B cell (primary cell): ENCODE measurements around the gene SCN10A. TPM values are rescaled to one million over a fixed set of nuclear protein-coding genes. Genes with fewer than 3 reads are reported as not detected.

Experiments used
- ATAC-seq: fragments of 200-7000 bp; cut with Tn5 transposase; one replicate; pipeline ENCODE4 v1.10.0; 2021; ENCODE audit warnings: low read depth, mild to moderate bottlenecking, moderate number of reproducible peaks, moderate library complexity
- CTCF ChIA-PET: fragments of 350-600 bp; sonication (Branson Sonifier 250); formaldehyde crosslinking; loops from one replicate; lab custom pipeline; 2021; ENCODE audit warnings: antibody characterized with exemption, inconsistent platforms; lab: Charles Lee
- POLR2A ChIA-PET: fragments of 350-600 bp; sonication (Branson Sonifier 250); formaldehyde crosslinking; loops from one replicate; lab custom pipeline; 2021; ENCODE audit warnings: antibody characterized with exemption; lab: Charles Lee
- DNase-seq: peaks from one replicate; pipeline ENCODE4 v3.0.0; 2013
- H2AFZ ChIP-seq: 2 replicates; pipeline ENCODE4 v1.6.1; 2012; ENCODE audit warnings: mild to moderate bottlenecking, low read depth, low read length; ENCODE audit not compliant: insufficient read depth, poor library complexity, severe bottlenecking
- H3K27ac ChIP-seq, 2 donors: 1 replicate in 1 of 2; 2 replicates in 1 of 2; pipeline ENCODE4 v1.5.1; 2012 to 2013; ENCODE audit warnings: low read length in 2 of 2, mild to moderate bottlenecking in 2 of 2, moderate library complexity in 1 of 2
- H3K27me3 ChIP-seq, 4 experiments: fragments of 200-600 bp in 1 of 4; sonication (generic) in 1 of 4; replicated peaks in 1 of 4; 1 replicate in 2 of 4; 2 replicates in 2 of 4; pipeline versions ENCODE4 v1.6.1 to v1.7.0; 2013 to 2016; ENCODE audit warnings: low read length in 3 of 4, mild to moderate bottlenecking in 2 of 4, mixed read lengths in 1 of 4, moderate library complexity in 1 of 4; ENCODE audit not compliant: insufficient read depth in 4 of 4, control insufficient read depth in 3 of 4; ENCODE audit errors: control extremely low read depth in 1 of 4
- H3K36me3 ChIP-seq, 2 experiments: replicated peaks in 1 of 2; 1 replicate in 1 of 2; 2 replicates in 1 of 2; pipeline versions ENCODE4 v1.6.1 to v1.7.1; 2013; ENCODE audit warnings: low read length in 1 of 2; ENCODE audit not compliant: insufficient read depth in 2 of 2, control insufficient read depth in 1 of 2; ENCODE audit errors: control extremely low read depth in 1 of 2, extremely low read depth in 1 of 2
- H3K4me1 ChIP-seq, 2 donors: fragments of 200-600 bp in 1 of 2; sonication (generic) in 1 of 2; 1 replicate in 1 of 2; 2 replicates in 1 of 2; pipeline versions ENCODE4 v1.5.1 to v1.6.1; 2013 to 2017; ENCODE audit warnings: low read length in 2 of 2; ENCODE audit not compliant: control insufficient read depth in 2 of 2, insufficient read depth in 2 of 2
- H3K4me2 ChIP-seq: replicated peaks from 2 replicates; pipeline ENCODE3; 2012; ENCODE audit warnings: mild to moderate bottlenecking, low read depth, low read length; ENCODE audit not compliant: poor library complexity, severe bottlenecking
- H3K4me3 ChIP-seq, 5 experiments: fragments of 200-600 bp in 1 of 5; sonication (generic) in 1 of 5; 1 replicate in 3 of 5; 2 replicates in 2 of 5; pipeline versions ENCODE4 v1.5.1 to v1.7.0; 2011 to 2016; ENCODE audit warnings: low read length in 4 of 5, mild to moderate bottlenecking in 4 of 5, low read depth in 2 of 5, control low read depth in 1 of 5, moderate library complexity in 1 of 5; ENCODE audit not compliant: insufficient read depth in 1 of 5; ENCODE audit errors: control extremely low read depth in 1 of 5, extremely low read depth in 1 of 5
- H3K79me2 ChIP-seq: fragments of 200-600 bp; sonication (generic); one replicate; pipeline ENCODE4 v1.6.0; 2016; ENCODE audit warnings: low read length; ENCODE audit not compliant: control insufficient read depth, insufficient read depth
- H3K9ac ChIP-seq: fragments of 200-600 bp; sonication (generic); 2 replicates; pipeline ENCODE4 v1.6.1; 2017; ENCODE audit warnings: mild to moderate bottlenecking, low read length, moderate library complexity
- H3K9me3 ChIP-seq, 3 donors: one replicate each; pipeline versions ENCODE4 v1.6.1 to v1.7.1; 2013; ENCODE audit warnings: low read length in 2 of 3; ENCODE audit not compliant: control insufficient read depth in 2 of 3, insufficient read depth in 1 of 3; ENCODE audit errors: control extremely low read depth in 1 of 3
- H4K20me1 ChIP-seq: 2 replicates; pipeline ENCODE4 v1.6.0; 2012; ENCODE audit warnings: mild to moderate bottlenecking, low read length; ENCODE audit not compliant: insufficient read depth, control insufficient read depth, poor library complexity, severe bottlenecking
- H3K27ac Mint-ChIP-seq: one replicate; pipeline ENCODE4 v1.8.0; 2021; ENCODE audit warnings: mixed read lengths
- H3K27me3 Mint-ChIP-seq: one replicate; pipeline ENCODE4 v1.8.0; 2021; ENCODE audit warnings: mixed read lengths
- H3K4me1 Mint-ChIP-seq: one replicate; pipeline ENCODE4 v1.8.0; 2021; ENCODE audit warnings: mixed read lengths
- H3K4me3 Mint-ChIP-seq: one replicate; pipeline ENCODE4 v1.8.0; 2021; ENCODE audit warnings: mixed read lengths
- H3K9me3 Mint-ChIP-seq: one replicate; pipeline ENCODE4 v1.8.0; 2022; ENCODE audit warnings: mixed read lengths; ENCODE audit not compliant: insufficient read depth
- CTCF ChIP-seq: fragments of 200-600 bp; IDR thresholded peaks from one replicate; pipeline ENCODE4 v1.8.0; 2022; ENCODE audit warnings: antibody characterized with exemption, mild to moderate bottlenecking
- EZH2 ChIP-seq: IDR thresholded peaks from 2 replicates; pipeline ENCODE4 v1.6.1; 2012; ENCODE audit warnings: borderline replicate concordance, low read depth, mild to moderate bottlenecking, moderate library complexity, low read length; ENCODE audit not compliant: insufficient read depth, poor library complexity, severe bottlenecking
- WGBS: methylation state at CpG from one replicate; pipeline ENCODE4 v1.1.5; 2013; ENCODE audit warnings: missing lambda C conversion rate; ENCODE audit not compliant: insufficient coverage; 5-methylcytosine and 5-hydroxymethylcytosine counted together
- intact Hi-C: fragments of 100-400 bp; cut with micrococcal nuclease; formaldehyde crosslinking; loops from one replicate; pipeline ENCODE4 v1.10.0; 2022
- polyA plus RNA-seq: library from polyadenylated mRNA; depleted of rRNA; stranded (reverse); fragments of >200 nt; gene quantifications from 2 replicates; pipeline ENCODE4 v1.2.3, GENCODE V29; 2012
- total RNA-seq, 2 donors: library from RNA; stranded (reverse); fragments of 120-200 nt in 1 of 2; gene quantifications; 1 replicate in 1 of 2; 2 replicates in 1 of 2; pipeline versions ENCODE4 v1.2.3 to v1.2.4, GENCODE V29; 2013 to 2022

SCN10A gene
- total and polyA plus RNA-seq, 2 donors (not counting 1 experiment from before 2014, with no cell fraction given), result not detected

- POLR2A ChIA-PET, result interaction anchor here (0.6 kb wide), 1 partner anchor 139 kb away, joined by 3 read pairs; no protein-coding TSS in a partner anchor
- H3K4me3 Mint-ChIP-seq, result no peak overlapping the region
- peaks cover 0 to 18% (median 0%) of the 10 kb centered on the region in 3 donors for H3K9me3 ChIP-seq
- CTCF ChIA-PET, result interaction anchor here (1.8 kb wide), 1 partner anchor 13 kb away, joined by 4 read pairs; no protein-coding TSS in a partner anchor
- no peak for DNase-seq
- H3K9me3 Mint-ChIP-seq, result no peaks in the 10 kb centered on the region
- no peak overlapping the region for H3K9ac ChIP-seq
- no peak for ATAC-seq
- no peaks in the 10 kb centered on the region for H3K36me3 ChIP-seq
- no peak overlapping the region for H3K27ac Mint-ChIP-seq
- H3K4me1 Mint-ChIP-seq, result peaks cover 6% of the 10 kb centered on the region
- H3K4me2 ChIP-seq, result no peak overlapping the region
- TF ChIP-seq EZH2 (no peak), CTCF (no peak)
- no peak overlapping the region for H3K4me3 ChIP-seq
- H3K27me3 ChIP-seq, result peaks cover 0 to 51% (median 22%) of the 10 kb centered on the region in 4 experiments
- intact Hi-C loops, result no loop called here
- no peak overlapping the region for H2AFZ ChIP-seq
- WGBS, result 88% methylated on average over 5 of the region's 7 CpGs
- H3K27me3 Mint-ChIP-seq, result peaks cover 19% of the 10 kb centered on the region
- peaks cover 13% of the 10 kb centered on the region in 2 donors for H3K4me1 ChIP-seq
- H4K20me1 ChIP-seq, result no peaks in the 10 kb centered on the region
- no peaks in the 10 kb centered on the region for H3K79me2 ChIP-seq
- no peak overlapping the region for H3K27ac ChIP-seq
These were observed 168.6 kb downstream of the SCN10A start for GRCh38 chr3:38647217-38647970.

Other genes starting within 250 kb of the SCN10A start
- gene SCN5A, start 166.5 kb downstream of the SCN10A start, total RNA-seq, result 0.20 and 0.36 TPM in 2 replicates
- gene SCN5A, start 166.5 kb downstream of the SCN10A start, polyA plus RNA-seq, result 0.01 and 0.37 TPM in 2 replicates
- 0.24 and 0.25 TPM in 2 replicates for gene SCN11A, start 235.7 kb upstream of the SCN10A start, total RNA-seq
- gene SCN11A, start 235.7 kb upstream of the SCN10A start, polyA plus RNA-seq, result 0.07 and 0.14 TPM in 2 replicates
- 67.6 and 68.6 TPM in 2 replicates for gene WDR48, start 235.8 kb upstream of the SCN10A start, total RNA-seq
- 20.8 and 35.2 TPM in 2 replicates for gene WDR48, start 235.8 kb upstream of the SCN10A start, polyA plus RNA-seq